ENCODE measurements around the gene COPE. TPM values are rescaled to one million over a fixed set of nuclear protein-coding genes. Genes with fewer than 3 reads are reported as not detected.
"Not testable (repeated sequence)": the region's sequence is repeated elsewhere in the genome, so short reads cannot be mapped to it uniquely, and the experiment has no call there.

Gene COPE
- total and polyA plus RNA-seq, 2 of the 8 experiments (the other 6 are each of a cell fraction or from before 2014, with no cell fraction given), result 178 to 356 TPM

- DNase-seq (ENCODE audit: low read depth in 1 of 2, low spot score in 2 of 2); H3K9ac ChIP-seq (replicated peaks in 1 of 4; ENCODE audit: extremely low read depth in 1 of 4, low read depth in 3 of 4, low read length in 3 of 4); H2BK120ac ChIP-seq (replicated peaks; ENCODE audit: low read depth, low read length); H3K56ac ChIP-seq (replicated peaks; ENCODE audit: insufficient read length, low read depth, low read length); H3K4me3 ChIP-seq (ENCODE audit: extremely low read depth in 1 of 4, insufficient read depth in 2 of 4, low read depth in 3 of 4, low read length in 4 of 4); H3K23ac ChIP-seq (ENCODE audit: insufficient read length); H3K27ac ChIP-seq (ENCODE audit: low read depth, low read length); H3K4me2 ChIP-seq (ENCODE audit: insufficient read depth in 1 of 2, low read depth in 2 of 2, low read length in 2 of 2); H2BK5ac ChIP-seq (ENCODE audit: low read depth, low read length); H4K8ac ChIP-seq (ENCODE audit: extremely low read depth, insufficient read depth, low read length); FAIRE-seq; H3K18ac ChIP-seq (ENCODE audit: extremely low read depth, low read length); H2BK12ac ChIP-seq (ENCODE audit: low read depth, low read length); H3K4ac ChIP-seq (replicated peaks; ENCODE audit: insufficient read length, low read depth, low read length); H3K79me1 ChIP-seq (ENCODE audit: low read depth, low read length); H3K4me1 ChIP-seq (replicated peaks in 1 of 4; ENCODE audit: control insufficient read depth in 3 of 4, insufficient read depth in 4 of 4, low read length in 3 of 4); H2AK5ac ChIP-seq (ENCODE audit: low read depth, low read length); H2AFZ ChIP-seq (ENCODE audit: low read length); H2BK20ac ChIP-seq (ENCODE audit: low read length); H4K5ac ChIP-seq (ENCODE audit: insufficient read length, low read depth, low read length); H3K23me2 ChIP-seq (ENCODE audit: low read depth, low read length); H3K79me2 ChIP-seq (ENCODE audit: control insufficient read depth in 1 of 2, insufficient read depth in 2 of 2, low read length in 2 of 2); H4K91ac ChIP-seq (replicated peaks; ENCODE audit: insufficient read length, low read length); H2BK15ac ChIP-seq (ENCODE audit: low read length); H3K14ac ChIP-seq (ENCODE audit: insufficient read length); H3K27me3 ChIP-seq (replicated peaks in 1 of 4; ENCODE audit: control insufficient read depth in 3 of 4, extremely low read depth in 1 of 4, insufficient read depth in 3 of 4, low read length in 3 of 4); H3K9me3 ChIP-seq (ENCODE audit: insufficient read depth in 2 of 2, low read depth in 1 of 2, low read length in 1 of 2): not testable (repeated sequence)
- ChIA-PET CTCF (ENCODE audit: partially characterized antibody) (interaction anchor here (0.9 to 7.8 kb wide), 3 partner anchors 9 to 80 kb away, joined by 3 to 34 read pairs (median 3); no protein-coding TSS in a partner anchor), POLR2A (ENCODE audit: partially characterized antibody) (interaction anchor here (1.3 kb wide), 1 partner anchor 85 kb away, joined by 3 read pairs; no protein-coding TSS in a partner anchor)
- 97% methylated on average over 4 of the region's 5 CpGs; no CpG with 5 or more reads in 1 of the 2 experiments for WGBS, 2 experiments (ENCODE audit: extremely low coverage in 1 of 2, insufficient coverage in 1 of 2, insufficient read length in 1 of 2, insufficient replicate concordance in 2 of 2, low coverage in 1 of 2, low lambda C conversion rate in 2 of 2, missing lambda C conversion rate in 1 of 2)
- H3K36me3 ChIP-seq (ENCODE audit: control insufficient read depth in 2 of 4, insufficient read depth in 4 of 4, low read length in 3 of 4), result peaks cover 0 to 15% (median 5%) of the 10 kb centered on the region in 4 experiments; a peak in 4 of 8 replicates
- peaks cover 1 to 12% of the 10 kb centered on the region in 2 experiments for H4K20me1 ChIP-seq (replicated peaks in 1 of 2; ENCODE audit: control insufficient read depth in 1 of 2, insufficient read depth in 2 of 2, low read length in 2 of 2)
These were observed 16.7 kb downstream of the COPE start for GRCh38 chr19:18902519-18902918.
